22Rv1 (cell line): ENCODE data around the gene ANTXR1.

Source experiments
- CTCF ChIP-seq: fragments of 450-650 bp; IDR thresholded peaks from 2 replicates; pipeline ENCODE4 v1.5.1; 2017; ENCODE audit warnings: mild to moderate bottlenecking
- ZFX ChIP-seq: fragments of 450-650 bp; IDR thresholded peaks from 2 replicates; pipeline ENCODE4 v1.6.1; 2017; ENCODE audit warnings: antibody characterized with exemption, borderline replicate concordance

- TF ChIP-seq CTCF (no peak), ZFX (no peak)
Measured at GRCh38 chr2:69081001-69081580, 68.1 kb downstream of the ANTXR1 start.
